HepG2 (cell line): ENCODE results near the gene ZSCAN23. TPM values are rescaled to one million over a fixed set of nuclear protein-coding genes. Genes with fewer than 3 reads are reported as not detected.

Source experiments
- ATAC-seq: fragments of 200-7000 bp; cut with Tn5 transposase; 3 replicates; pipeline ENCODE4 v1.9.1; 2020; ENCODE audit warnings: mild to moderate bottlenecking, moderate library complexity
- BruUV-seq: library from RNA; stranded (reverse); fragments of 400-500 nt; replicated peaks from 2 replicates; lab custom pipeline; 2021; lab: Mats Ljungman, UMichigan
- CTCF ChIA-PET: fragments of 300-600 bp; formaldehyde crosslinking; extraction: SDS; loops from one replicate; lab custom pipeline; 2021; ENCODE audit warnings: low total read pairs, inconsistent platforms, low intra/inter-chr PET ratio; lab: Yijun Ruan, JAX
- POLR2A ChIA-PET: fragments of 350-600 bp; sonication (Branson Sonifier 250); formaldehyde crosslinking; loops from one replicate; lab custom pipeline; 2020; ENCODE audit warnings: antibody characterized with exemption, inconsistent platforms; lab: Yijun Ruan, JAX
- DNase-seq: peaks from one replicate; pipeline ENCODE4 v3.0.0-alpha.2; 2015; ENCODE audit warnings: low spot score
- FAIRE-seq: peaks from 3 replicates; lab custom pipeline; 2011; peaks lifted over from hg19 to GRCh38; lab: Jason Lieb, UNC
- H2AFZ ChIP-seq: one replicate; pipeline ENCODE4 v1.6.1; 2011; ENCODE audit warnings: low read length, inconsistent platforms
- H3K27ac ChIP-seq: fragments of 300-600 bp; 3 replicates; pipeline ENCODE4 v1.8.0; 2011; ENCODE audit warnings: mixed run types, mild to moderate bottlenecking, mixed read lengths, low read length, inconsistent platforms; ENCODE audit not compliant: insufficient read depth; ENCODE audit errors: extremely low read length
- H3K27me3 ChIP-seq, 2 experiments: fragments of 200-600 bp in 1 of 2; 2 replicates in 1 of 2; 3 replicates in 1 of 2; pipeline versions ENCODE4 v1.6.0 to v1.8.0; 2011; ENCODE audit warnings: low read length in 2 of 2, mild to moderate bottlenecking in 2 of 2, moderate library complexity in 2 of 2, inconsistent platforms in 1 of 2; ENCODE audit not compliant: insufficient read depth in 2 of 2, control insufficient read depth in 1 of 2
- H3K36me3 ChIP-seq, 2 experiments: fragments of 200-600 bp in 1 of 2; replicated peaks in 1 of 2; 2 replicates in 1 of 2; 3 replicates in 1 of 2; pipeline versions ENCODE4 v1.5.1 to v1.8.0; 2011; ENCODE audit warnings: low read length in 2 of 2, inconsistent platforms in 1 of 2; ENCODE audit not compliant: insufficient read depth in 2 of 2, control insufficient read depth in 1 of 2
- H3K4me1 ChIP-seq: 2 replicates; pipeline ENCODE4 v1.5.1; 2012; ENCODE audit warnings: low read length, inconsistent platforms; ENCODE audit not compliant: insufficient read depth
- H3K4me2 ChIP-seq: 2 replicates; pipeline ENCODE4 v1.6.0; 2011; ENCODE audit warnings: low read depth, low read length, inconsistent platforms
- H3K4me3 ChIP-seq, 3 experiments: fragments of 200-600 bp in 1 of 3; sonication (generic), shearing (Covaris generic) in 1 of 3; replicated peaks in 1 of 3; 2 replicates each; pipeline ENCODE4 v1.5.1; 2011 to 2016; ENCODE audit warnings: low read length in 3 of 3, inconsistent platforms in 2 of 3, low read depth in 2 of 3, mild to moderate bottlenecking in 2 of 3, control low read depth in 1 of 3, mixed read lengths in 1 of 3; ENCODE audit not compliant: insufficient read depth in 1 of 3
- H3K79me2 ChIP-seq: one replicate; pipeline ENCODE4 v1.6.1; 2011; ENCODE audit warnings: low read length, inconsistent platforms; ENCODE audit not compliant: insufficient read depth
- H3K9ac ChIP-seq: 2 replicates; pipeline ENCODE4 v1.6.0; 2011; ENCODE audit warnings: mild to moderate bottlenecking, low read depth, low read length, inconsistent platforms; ENCODE audit not compliant: insufficient read depth
- H3K9me3 ChIP-seq: 2 replicates; pipeline ENCODE4 v1.5.1; 2012; ENCODE audit warnings: mild to moderate bottlenecking, low read length
- H4K20me1 ChIP-seq: 2 replicates; pipeline ENCODE4 v1.6.0; 2011; ENCODE audit warnings: inconsistent platforms, mild to moderate bottlenecking, low read length, moderate library complexity; ENCODE audit not compliant: insufficient read depth
- ARID2 ChIP-seq: sonication (generic); formaldehyde crosslinking; IDR thresholded peaks from 2 replicates; pipeline ENCODE4 v1.8.1; 2022; ENCODE audit warnings: mild to moderate bottlenecking, missing genetic modification reagents, borderline replicate concordance
- HIVEP1 ChIP-seq: sonication (generic); formaldehyde crosslinking; IDR thresholded peaks from 2 replicates; pipeline ENCODE4 v1.4.0; 2020; ENCODE audit warnings: mild to moderate bottlenecking, missing genetic modification reagents
- LCORL ChIP-seq, 2 experiments: fragments of 450-650 bp in 1 of 2; sonication (generic) in 1 of 2; formaldehyde crosslinking in 1 of 2; IDR thresholded peaks; 2 replicates each; pipeline versions ENCODE4 v1.5.0 to v1.6.1; 2017 to 2020; ENCODE audit warnings: antibody characterized with exemption in 1 of 2, missing genetic modification reagents in 1 of 2
- SALL2 ChIP-seq: sonication (generic); formaldehyde crosslinking; IDR thresholded peaks from 2 replicates; pipeline ENCODE4 v1.8.1; 2023; ENCODE audit warnings: mild to moderate bottlenecking, missing genetic modification reagents, inconsistent platforms
- ZFP62 ChIP-seq: sonication (generic); formaldehyde crosslinking; IDR thresholded peaks from 2 replicates; pipeline ENCODE4 v1.4.0; 2020; ENCODE audit warnings: missing genetic modification reagents
- ZNF331 ChIP-seq: sonication (generic); formaldehyde crosslinking; IDR thresholded peaks from 2 replicates; pipeline ENCODE4 v1.4.0; 2020; ENCODE audit warnings: missing genetic modification reagents
- ZNF543 ChIP-seq: sonication (generic); formaldehyde crosslinking; IDR thresholded peaks from 2 replicates; pipeline ENCODE4 v1.4.0; 2020; ENCODE audit warnings: mild to moderate bottlenecking, missing genetic modification reagents
- ZNF644 ChIP-seq: IDR thresholded peaks from 2 replicates; pipeline ENCODE4 v1.6.1; 2016; ENCODE audit warnings: low read depth
- ZNF652 ChIP-seq: IDR thresholded peaks from 2 replicates; pipeline ENCODE4 v1.6.1; 2016; ENCODE audit warnings: low read depth, borderline replicate concordance
- ZNF775 ChIP-seq: sonication (generic); formaldehyde crosslinking; IDR thresholded peaks from 2 replicates; pipeline ENCODE4 v1.4.0; 2020; ENCODE audit warnings: missing genetic modification reagents, mild to moderate bottlenecking, moderate library complexity, borderline replicate concordance
- ZSCAN21 ChIP-seq: sonication (generic); formaldehyde crosslinking; IDR thresholded peaks from 2 replicates; pipeline ENCODE4 v1.8.0; 2022; ENCODE audit warnings: mild to moderate bottlenecking, missing genetic modification reagents, moderate library complexity, borderline replicate concordance
- ZSCAN31 ChIP-seq: sonication (generic); formaldehyde crosslinking; IDR thresholded peaks from 2 replicates; pipeline ENCODE4 v1.5.0; 2020; ENCODE audit warnings: low read depth, mild to moderate bottlenecking, missing genetic modification reagents
- WGBS: methylation state at CpG from one replicate; pipeline ENCODE4 v1.1.6; 2017; ENCODE audit warnings: low lambda C conversion rate; 5-methylcytosine and 5-hydroxymethylcytosine counted together
- in situ Hi-C: cut with HindIII; loops from 2 replicates; pipeline ENCODE4 v1.10.0; 2017; ENCODE audit warnings: low pct_unique_long_range_greater_than_20kb; ENCODE audit not compliant: extremely low pct_ligation_motif_present
- intact Hi-C: fragments of 100-400 bp; cut with micrococcal nuclease; formaldehyde crosslinking; loops from one replicate; pipeline ENCODE4 v1.10.0; 2022; ENCODE audit not compliant: unreplicated experiment
- polyA plus RNA-seq, 8 experiments: library from polyadenylated mRNA; depleted of rRNA in 3 of 8; stranded (reverse) in 7 of 8; unstranded in 1 of 8; fragments of >200 nt; fragmentation: Illumina TruSeq in 4 of 8; extraction: Trizol in 4 of 8; gene quantifications; 2 replicates each; pipeline versions ENCODE4 v1.2.1 to v1.2.3, GENCODE V29; 2011 to 2016; ENCODE audit warnings: low read depth in 4 of 8, missing spikeins in 1 of 8, mixed read lengths in 1 of 8; ENCODE audit not compliant: insufficient read depth in 1 of 8
- total RNA-seq, 5 experiments: library from RNA; depleted of rRNA; stranded (reverse); fragments of >200 nt; fragmentation: Illumina TruSeq; extraction: Trizol; gene quantifications; 2 replicates each; pipeline ENCODE4 v1.2.3, GENCODE V29; 2016; ENCODE audit warnings: low read depth in 1 of 5
- TF ChIP-seq, protein P1 (sequence below): sonication (generic); formaldehyde crosslinking; IDR thresholded peaks from 2 replicates; pipeline ENCODE4 v1.8.1; 2023; ENCODE audit warnings: mild to moderate bottlenecking, moderate library complexity, missing genetic modification reagents
- TF ChIP-seq, protein P2 (sequence below): sonication (generic); formaldehyde crosslinking; IDR thresholded peaks from 2 replicates; pipeline ENCODE4 v1.4.0; 2020; ENCODE audit warnings: missing genetic modification reagents, mild to moderate bottlenecking, borderline replicate concordance
- TF ChIP-seq, protein P3 (sequence below): IDR thresholded peaks from 2 replicates; pipeline ENCODE4 v1.6.1; 2016; ENCODE audit warnings: control low read depth
- TF ChIP-seq, protein P4 (sequence below): sonication (generic); formaldehyde crosslinking; IDR thresholded peaks from 2 replicates; pipeline ENCODE4 v1.5.1; 2020; ENCODE audit warnings: mild to moderate bottlenecking, missing genetic modification reagents, moderate library complexity

ZSCAN23 gene
- total and polyA plus RNA-seq, 2 of the 13 experiments (the other 11 are each of a cell fraction or from before 2014, with no cell fraction given) = 0.29 to 1.2 TPM

DNA sequence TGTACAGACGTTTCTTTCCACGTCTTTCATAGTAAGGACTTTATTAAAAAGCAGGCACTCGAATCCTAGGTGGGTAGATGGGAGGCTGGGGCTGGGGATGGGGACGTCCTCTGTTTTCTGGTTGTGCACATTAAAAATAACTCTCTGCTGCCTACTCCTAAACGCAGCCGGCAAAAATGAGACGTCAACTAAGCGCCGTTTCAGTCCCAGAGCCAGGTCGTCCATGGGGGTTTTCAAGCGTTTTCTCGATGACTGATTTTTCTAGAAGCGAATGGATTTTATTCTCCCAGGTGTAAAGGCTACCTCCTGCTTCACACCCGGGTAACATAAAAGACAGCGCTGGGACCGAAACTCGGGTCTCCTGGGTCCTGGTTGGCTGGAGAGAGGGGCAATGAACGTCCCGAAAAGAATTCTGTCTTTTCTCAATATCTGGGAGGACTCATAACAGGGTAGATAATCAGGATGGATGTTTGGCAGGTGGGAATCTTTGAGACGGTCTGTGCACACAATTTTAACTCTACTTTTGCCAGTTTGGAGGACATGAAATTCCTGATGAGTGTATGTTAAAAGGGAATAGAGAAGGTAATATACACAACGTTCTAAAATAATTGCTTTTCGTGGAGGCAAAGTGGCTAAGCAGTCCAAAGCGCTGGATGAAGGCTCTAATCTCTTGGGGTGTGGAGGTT, 47.1 kb upstream of the ZSCAN23 start:
- POLR2A ChIA-PET = no interaction called here
- Histone ChIP-seq H3K27ac (no peak overlapping the region), H3K9me3 (no peaks in the 10 kb centered on the region), H3K4me1 (peaks cover 14% of the 10 kb centered on the region; the same call in 1 of the 2 replicates), H3K27me3 (peaks cover 0 to 5% of the 10 kb centered on the region in 2 experiments; a peak in 1 of 5 replicates), H3K9ac (peak overlapping the region; percentile 48; the same call in 1 of the 2 replicates), H3K4me2 (peak overlapping the region; percentile 89), H3K36me3 (no peaks in the 10 kb centered on the region), H4K20me1 (no peaks in the 10 kb centered on the region), H3K79me2 (no peaks in the 10 kb centered on the region), H2AFZ (peak overlapping the region; percentile 71), H3K4me3 (peak overlapping the region; percentile 67 to 80 (median 75))
- DNase-seq = no peak
- no TSS peak for BruUV-seq
- ATAC-seq = peak; percentile 75
- no peak for FAIRE-seq
- intact Hi-C loops (no loop called here), in situ Hi-C loops (no loop called here)
- 15% methylated on average over 23 of the region's 23 CpGs for WGBS
- CTCF ChIA-PET = no interaction called here
- TF ChIP-seq ZSCAN21 (CRISPR knock-in tag) (no peak), ZFP62 (CRISPR knock-in tag) (no peak), ZNF331 (no peak), HIVEP1 (CRISPR knock-in tag) (no peak), ZNF652 (CRISPR knock-in tag) (0 out of 2 replicates have a peak, but pooled peaks have one; percentile 39), ZNF543 (no peak), SALL2 (CRISPR knock-in tag) (0 out of 2 replicates have a peak, but pooled peaks have one; percentile 2), ZSCAN31 (CRISPR knock-in tag) (0 out of 2 replicates have a peak, but pooled peaks have one; percentile 11), LCORL (IDR thresholded peaks at IDR 0.05) (no peak), LCORL (CRISPR knock-in tag; IDR thresholded peaks at IDR 0.05) (0 out of 2 replicates have a peak, but pooled peaks have one; percentile 17), ARID2 (CRISPR knock-in tag) (no peak), ZNF644 (no peak), ZNF775 (CRISPR knock-in tag) (0 out of 2 replicates have a peak, but pooled peaks have one; percentile 72)
- TF ChIP-seq, protein P1, sequence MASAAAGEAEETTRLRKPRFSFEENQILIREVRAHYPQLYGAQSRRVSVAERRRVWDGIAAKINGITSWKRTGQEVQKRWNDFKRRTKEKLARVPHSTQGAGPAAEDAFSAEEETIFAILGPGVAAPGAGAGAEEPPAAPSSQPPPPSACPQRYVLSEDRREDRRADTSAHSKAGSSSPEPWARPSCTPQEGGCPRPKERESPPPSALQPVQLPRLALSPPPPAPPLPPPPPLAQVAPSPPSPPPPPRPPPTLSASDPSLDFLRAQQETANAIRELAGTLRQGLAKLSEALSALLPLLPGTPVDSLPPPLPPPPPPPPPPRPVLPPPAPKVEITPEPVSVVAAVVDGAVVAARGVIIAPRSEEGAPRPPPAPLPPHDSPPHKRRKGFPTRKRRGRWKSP (CRISPR knock-in tag) = 0 out of 2 replicates have a peak, but pooled peaks have one; percentile 26
- TF ChIP-seq, protein P2, sequence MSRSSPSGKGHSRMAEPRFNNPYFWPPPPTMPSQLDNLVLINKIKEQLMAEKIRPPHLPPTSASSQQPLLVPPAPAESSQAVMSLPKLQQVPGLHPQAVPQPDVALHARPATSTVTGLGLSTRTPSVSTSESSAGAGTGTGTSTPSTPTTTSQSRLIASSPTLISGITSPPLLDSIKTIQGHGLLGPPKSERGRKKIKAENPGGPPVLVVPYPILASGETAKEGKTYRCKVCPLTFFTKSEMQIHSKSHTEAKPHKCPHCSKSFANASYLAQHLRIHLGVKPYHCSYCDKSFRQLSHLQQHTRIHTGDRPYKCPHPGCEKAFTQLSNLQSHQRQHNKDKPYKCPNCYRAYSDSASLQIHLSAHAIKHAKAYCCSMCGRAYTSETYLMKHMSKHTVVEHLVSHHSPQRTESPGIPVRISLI = no peak
- TF ChIP-seq, protein P3, sequence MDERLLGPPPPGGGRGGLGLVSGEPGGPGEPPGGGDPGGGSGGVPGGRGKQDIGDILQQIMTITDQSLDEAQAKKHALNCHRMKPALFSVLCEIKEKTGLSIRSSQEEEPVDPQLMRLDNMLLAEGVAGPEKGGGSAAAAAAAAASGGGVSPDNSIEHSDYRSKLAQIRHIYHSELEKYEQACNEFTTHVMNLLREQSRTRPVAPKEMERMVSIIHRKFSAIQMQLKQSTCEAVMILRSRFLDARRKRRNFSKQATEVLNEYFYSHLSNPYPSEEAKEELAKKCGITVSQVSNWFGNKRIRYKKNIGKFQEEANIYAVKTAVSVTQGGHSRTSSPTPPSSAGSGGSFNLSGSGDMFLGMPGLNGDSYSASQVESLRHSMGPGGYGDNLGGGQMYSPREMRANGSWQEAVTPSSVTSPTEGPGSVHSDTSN (CRISPR knock-in tag) = no peak
- TF ChIP-seq, protein P4, sequence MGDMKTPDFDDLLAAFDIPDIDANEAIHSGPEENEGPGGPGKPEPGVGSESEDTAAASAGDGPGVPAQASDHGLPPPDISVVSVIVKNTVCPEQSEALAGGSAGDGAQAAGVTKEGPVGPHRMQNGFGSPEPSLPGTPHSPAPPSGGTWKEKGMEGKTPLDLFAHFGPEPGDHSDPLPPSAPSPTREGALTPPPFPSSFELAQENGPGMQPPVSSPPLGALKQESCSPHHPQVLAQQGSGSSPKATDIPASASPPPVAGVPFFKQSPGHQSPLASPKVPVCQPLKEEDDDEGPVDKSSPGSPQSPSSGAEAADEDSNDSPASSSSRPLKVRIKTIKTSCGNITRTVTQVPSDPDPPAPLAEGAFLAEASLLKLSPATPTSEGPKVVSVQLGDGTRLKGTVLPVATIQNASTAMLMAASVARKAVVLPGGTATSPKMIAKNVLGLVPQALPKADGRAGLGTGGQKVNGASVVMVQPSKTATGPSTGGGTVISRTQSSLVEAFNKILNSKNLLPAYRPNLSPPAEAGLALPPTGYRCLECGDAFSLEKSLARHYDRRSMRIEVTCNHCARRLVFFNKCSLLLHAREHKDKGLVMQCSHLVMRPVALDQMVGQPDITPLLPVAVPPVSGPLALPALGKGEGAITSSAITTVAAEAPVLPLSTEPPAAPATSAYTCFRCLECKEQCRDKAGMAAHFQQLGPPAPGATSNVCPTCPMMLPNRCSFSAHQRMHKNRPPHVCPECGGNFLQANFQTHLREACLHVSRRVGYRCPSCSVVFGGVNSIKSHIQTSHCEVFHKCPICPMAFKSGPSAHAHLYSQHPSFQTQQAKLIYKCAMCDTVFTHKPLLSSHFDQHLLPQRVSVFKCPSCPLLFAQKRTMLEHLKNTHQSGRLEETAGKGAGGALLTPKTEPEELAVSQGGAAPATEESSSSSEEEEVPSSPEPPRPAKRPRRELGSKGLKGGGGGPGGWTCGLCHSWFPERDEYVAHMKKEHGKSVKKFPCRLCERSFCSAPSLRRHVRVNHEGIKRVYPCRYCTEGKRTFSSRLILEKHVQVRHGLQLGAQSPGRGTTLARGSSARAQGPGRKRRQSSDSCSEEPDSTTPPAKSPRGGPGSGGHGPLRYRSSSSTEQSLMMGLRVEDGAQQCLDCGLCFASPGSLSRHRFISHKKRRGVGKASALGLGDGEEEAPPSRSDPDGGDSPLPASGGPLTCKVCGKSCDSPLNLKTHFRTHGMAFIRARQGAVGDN (CRISPR knock-in tag) = no peak
